Measurements from ENCODE around the gene EHMT1. TPM values are rescaled to one million over a fixed set of nuclear protein-coding genes. Genes with fewer than 3 reads are reported as not detected.

EHMT1 gene
- total and polyA plus RNA-seq, 2 donors from 2014 or later, result 15.8 to 92.9 TPM

- H3K4me1 ChIP-seq (ENCODE audit: control insufficient read depth in 2 of 3, insufficient read depth in 2 of 3, low read depth in 1 of 3, low read length in 3 of 3), result no peaks in the 10 kb centered on the region
- no peak for FAIRE-seq
- intact Hi-C loops (cut with DNase I), result no loop called here
Observed at GRCh38 chr9:137650779-137651178, 32.0 kb downstream of the EHMT1 start.

DNA sequence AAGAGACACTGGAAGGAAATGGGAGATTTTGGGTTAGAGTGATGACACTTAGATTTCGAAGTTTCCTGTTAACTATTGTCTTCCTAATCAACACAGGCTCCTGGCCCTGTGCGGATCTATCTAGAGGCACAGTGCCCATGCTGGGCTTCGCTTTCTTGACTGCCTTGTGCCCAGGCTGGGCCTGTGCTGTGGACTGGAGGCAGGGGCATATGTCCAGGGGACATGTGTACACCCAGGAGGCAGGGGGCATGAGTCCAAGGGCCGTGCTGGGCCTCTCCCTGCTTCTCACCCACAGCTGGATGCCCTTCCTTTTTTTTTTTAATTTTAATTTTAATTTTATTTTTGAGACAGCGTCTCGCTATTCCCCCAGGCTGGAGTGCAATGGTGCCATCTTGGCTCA is 37.6 kb downstream of the EHMT1 start:
- intact Hi-C loops (cut with DNase I), result no loop called here
- Histone ChIP-seq H3K9me3 (ENCODE audit: control insufficient read depth in 2 of 3, insufficient read depth in 1 of 3, low read length in 3 of 3) (no peaks in the 10 kb centered on the region), H3K4me1 (ENCODE audit: control insufficient read depth in 2 of 3, insufficient read depth in 2 of 3, low read depth in 1 of 3, low read length in 3 of 3) (no peaks in the 10 kb centered on the region), H3K27ac (ENCODE audit: low read depth in 2 of 2, low read length in 2 of 2) (no peak overlapping the region), H3K4me3 (ENCODE audit: low read length in 3 of 3) (no peak overlapping the region), H3K9ac (ENCODE audit: low read length in 3 of 3) (no peak overlapping the region), H3K36me3 (ENCODE audit: control insufficient read depth in 2 of 3, insufficient read depth in 3 of 3, low read length in 3 of 3) (peaks cover 0 to 3% (median 0%) of the 10 kb centered on the region in 3 donors), H3K27me3 (ENCODE audit: control insufficient read depth, insufficient read depth, low read length) (no peaks in the 10 kb centered on the region)
- DNase-seq (no peak), FAIRE-seq (no peak)
- TF ChIP-seq, protein P1, sequence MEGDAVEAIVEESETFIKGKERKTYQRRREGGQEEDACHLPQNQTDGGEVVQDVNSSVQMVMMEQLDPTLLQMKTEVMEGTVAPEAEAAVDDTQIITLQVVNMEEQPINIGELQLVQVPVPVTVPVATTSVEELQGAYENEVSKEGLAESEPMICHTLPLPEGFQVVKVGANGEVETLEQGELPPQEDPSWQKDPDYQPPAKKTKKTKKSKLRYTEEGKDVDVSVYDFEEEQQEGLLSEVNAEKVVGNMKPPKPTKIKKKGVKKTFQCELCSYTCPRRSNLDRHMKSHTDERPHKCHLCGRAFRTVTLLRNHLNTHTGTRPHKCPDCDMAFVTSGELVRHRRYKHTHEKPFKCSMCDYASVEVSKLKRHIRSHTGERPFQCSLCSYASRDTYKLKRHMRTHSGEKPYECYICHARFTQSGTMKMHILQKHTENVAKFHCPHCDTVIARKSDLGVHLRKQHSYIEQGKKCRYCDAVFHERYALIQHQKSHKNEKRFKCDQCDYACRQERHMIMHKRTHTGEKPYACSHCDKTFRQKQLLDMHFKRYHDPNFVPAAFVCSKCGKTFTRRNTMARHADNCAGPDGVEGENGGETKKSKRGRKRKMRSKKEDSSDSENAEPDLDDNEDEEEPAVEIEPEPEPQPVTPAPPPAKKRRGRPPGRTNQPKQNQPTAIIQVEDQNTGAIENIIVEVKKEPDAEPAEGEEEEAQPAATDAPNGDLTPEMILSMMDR (IDR thresholded peaks at IDR 0.05; ENCODE audit: borderline replicate concordance, extremely low read depth, insufficient read depth), result no peak

More at GRCh38 chr9:137650779-137651178, 32.0 kb downstream of the EHMT1 start:
- DNase-seq, result no peak
- Histone ChIP-seq H3K9ac (ENCODE audit: low read length in 3 of 3) (no peak overlapping the region), H3K4me3 (ENCODE audit: low read length in 3 of 3) (no peak overlapping the region), H3K27me3 (ENCODE audit: control insufficient read depth, insufficient read depth, low read length) (no peaks in the 10 kb centered on the region), H3K9me3 (ENCODE audit: control insufficient read depth in 2 of 3, insufficient read depth in 1 of 3, low read length in 3 of 3) (no peaks in the 10 kb centered on the region), H3K36me3 (ENCODE audit: control insufficient read depth in 2 of 3, insufficient read depth in 3 of 3, low read length in 3 of 3) (peaks cover 0 to 6% (median 2%) of the 10 kb centered on the region in 3 donors), H3K27ac (ENCODE audit: low read depth in 2 of 2, low read length in 2 of 2) (no peak overlapping the region)
- TF ChIP-seq, protein P1 (IDR thresholded peaks at IDR 0.05; ENCODE audit: borderline replicate concordance, extremely low read depth, insufficient read depth), result no peak

DNA sequence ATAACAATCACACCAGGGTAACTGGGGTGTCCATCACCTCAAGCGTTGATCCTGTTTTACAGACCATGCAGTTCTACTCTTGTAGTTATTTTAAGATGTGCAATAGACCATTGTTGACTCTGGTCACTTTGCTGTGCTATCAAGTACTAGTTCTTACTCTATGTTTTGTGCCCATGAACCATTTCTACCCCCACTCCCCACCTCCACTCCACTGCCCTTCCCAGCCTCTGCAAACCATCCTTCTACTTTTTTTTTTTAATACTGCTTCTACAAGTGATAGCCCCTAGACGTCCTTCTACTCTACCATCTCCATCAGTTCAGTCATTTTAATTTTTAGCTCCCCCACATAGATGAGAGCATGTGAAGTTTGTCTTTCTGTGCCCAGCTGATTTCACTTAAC is 38.8 kb downstream of the EHMT1 start:
- Histone ChIP-seq H3K4me1 (ENCODE audit: control insufficient read depth in 2 of 3, insufficient read depth in 2 of 3, low read depth in 1 of 3, low read length in 3 of 3) (no peaks in the 10 kb centered on the region), H3K9ac (ENCODE audit: low read length in 3 of 3) (no peak overlapping the region), H3K4me3 (ENCODE audit: low read length in 3 of 3) (no peak overlapping the region), H3K27me3 (ENCODE audit: control insufficient read depth, insufficient read depth, low read length) (no peaks in the 10 kb centered on the region), H3K9me3 (ENCODE audit: control insufficient read depth in 2 of 3, insufficient read depth in 1 of 3, low read length in 3 of 3) (no peaks in the 10 kb centered on the region), H3K36me3 (ENCODE audit: control insufficient read depth in 2 of 3, insufficient read depth in 3 of 3, low read length in 3 of 3) (peaks cover 0 to 3% (median 0%) of the 10 kb centered on the region in 3 donors), H3K27ac (ENCODE audit: low read depth in 2 of 2, low read length in 2 of 2) (no peak overlapping the region)
- intact Hi-C loops (cut with DNase I), result no loop called here
- TF ChIP-seq, protein P1 (IDR thresholded peaks at IDR 0.05; ENCODE audit: borderline replicate concordance, extremely low read depth, insufficient read depth), result no peak
- FAIRE-seq, result no peak
- no peak for DNase-seq

DNA sequence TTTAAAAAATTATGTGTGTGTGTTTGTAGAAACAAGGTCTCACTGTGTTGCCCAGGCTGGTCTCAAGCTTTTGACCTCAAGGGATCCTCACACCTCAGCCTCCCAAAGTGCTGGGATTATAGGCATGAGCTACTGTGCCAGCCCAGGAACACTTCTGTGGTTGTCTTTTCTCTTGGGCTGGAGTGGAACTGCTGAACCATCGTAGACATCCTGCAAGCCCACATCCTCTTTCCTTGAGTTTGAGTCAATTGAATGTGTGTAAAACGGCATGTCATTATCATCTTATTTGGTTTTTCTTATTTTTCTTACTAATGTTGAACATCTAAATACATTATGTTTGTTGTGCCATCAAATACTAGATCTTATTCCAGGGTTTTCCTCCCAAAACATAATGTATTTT is 40.0 kb downstream of the EHMT1 start:
- FAIRE-seq, result no peak
- Histone ChIP-seq H3K4me1 (ENCODE audit: control insufficient read depth in 2 of 3, insufficient read depth in 2 of 3, low read depth in 1 of 3, low read length in 3 of 3) (no peaks in the 10 kb centered on the region), H3K27ac (ENCODE audit: low read depth in 2 of 2, low read length in 2 of 2) (no peak overlapping the region), H3K9me3 (ENCODE audit: control insufficient read depth in 2 of 3, insufficient read depth in 1 of 3, low read length in 3 of 3) (no peaks in the 10 kb centered on the region), H3K36me3 (ENCODE audit: control insufficient read depth in 2 of 3, insufficient read depth in 3 of 3, low read length in 3 of 3) (peaks cover 0 to 3% (median 0%) of the 10 kb centered on the region in 3 donors), H3K4me3 (ENCODE audit: low read length in 3 of 3) (no peak overlapping the region), H3K27me3 (ENCODE audit: control insufficient read depth, insufficient read depth, low read length) (no peaks in the 10 kb centered on the region), H3K9ac (ENCODE audit: low read length in 3 of 3) (no peak overlapping the region)
- TF ChIP-seq, protein P1 (IDR thresholded peaks at IDR 0.05; ENCODE audit: borderline replicate concordance, extremely low read depth, insufficient read depth), result no peak
- no peak for DNase-seq
- intact Hi-C loops (cut with DNase I), result no loop called here

Data from kidney (tissue), 14 donors.